ENCODE results near the gene UQCRFS1.

UQCRFS1 gene

GRCh38 chr19:29162694-29163093 is 50.3 kb downstream of the UQCRFS1 start:
- DNase-seq (ENCODE audit: low read depth in 2 of 2): no peak

DNA sequence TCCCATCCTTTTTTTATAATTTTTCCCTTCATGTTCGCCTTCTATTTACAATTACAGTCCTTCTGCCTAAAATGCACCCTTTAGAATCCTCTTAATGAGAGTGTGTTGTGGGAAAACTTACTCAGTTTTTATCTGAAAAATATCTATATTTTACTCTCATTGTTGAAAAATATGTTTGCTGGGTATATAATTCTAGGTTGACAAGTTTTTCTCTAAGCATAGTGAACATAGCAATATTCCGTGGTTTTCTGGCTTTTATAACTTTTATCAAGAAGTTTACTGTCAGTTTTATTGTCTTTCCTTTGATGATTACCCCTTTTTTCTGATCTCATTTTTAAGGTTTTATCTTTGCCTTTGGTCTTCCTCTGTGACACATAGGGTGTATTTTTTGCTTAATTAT is 57.3 kb downstream of the UQCRFS1 start:
- no peak for DNase-seq (ENCODE audit: low read depth in 2 of 2)
